Activated naive CD4-positive, alpha-beta T cell treated with anti-CD3 and anti-CD28 coated beads, Interleukin-2, amount 50 U/mL, for 24 hours (primary cell): Measurements from ENCODE around the gene TRIM44.
"Not testable (repeated sequence)": the region's sequence is repeated elsewhere in the genome, so short reads cannot be mapped to it uniquely, and the experiment has no call there.

Experiments used
- H3K27ac Mint-ChIP-seq: one replicate; pipeline ENCODE4 v1.8.0; 2021; ENCODE audit warnings: mild to moderate bottlenecking, mixed read lengths
- H3K27me3 Mint-ChIP-seq: one replicate; pipeline ENCODE4 v1.8.0; 2021; ENCODE audit warnings: mixed read lengths
- H3K36me3 Mint-ChIP-seq: one replicate; pipeline ENCODE4 v1.8.0; 2021; ENCODE audit warnings: mixed read lengths
- H3K4me1 Mint-ChIP-seq: one replicate; pipeline ENCODE4 v1.8.0; 2021; ENCODE audit warnings: mixed read lengths
- H3K4me3 Mint-ChIP-seq: one replicate; pipeline ENCODE4 v1.8.0; 2021; ENCODE audit warnings: mild to moderate bottlenecking, mixed read lengths
- H3K9me3 Mint-ChIP-seq: one replicate; pipeline ENCODE4 v1.8.0; 2021; ENCODE audit warnings: mixed read lengths

Gene TRIM44

GRCh38 chr11:35715677-35716076 is 53.1 kb downstream of the TRIM44 start:
- H3K4me3 Mint-ChIP-seq, H3K27ac Mint-ChIP-seq: not testable (repeated sequence)
- H3K4me1 Mint-ChIP-seq: peaks cover 74% of the 10 kb centered on the region

DNA sequence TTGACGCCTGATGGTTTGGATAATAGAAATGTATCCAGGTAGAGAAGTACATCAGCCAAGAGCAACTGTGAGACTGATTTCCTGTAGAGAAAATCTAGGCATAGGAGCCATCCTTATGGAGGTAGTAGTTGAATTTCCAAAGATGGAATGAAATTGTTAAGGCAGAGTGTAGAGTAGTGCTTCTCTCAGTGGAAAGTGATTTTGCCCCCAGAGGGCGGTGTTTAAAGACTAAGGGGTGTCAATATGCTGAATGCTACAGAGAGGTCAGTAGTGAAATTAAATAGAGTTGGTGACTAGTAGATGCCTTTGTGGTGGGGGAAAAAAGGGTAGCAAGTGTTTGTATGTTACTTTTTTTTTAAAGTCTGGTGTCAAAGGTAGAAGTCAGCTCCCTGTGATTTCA is 54.5 kb downstream of the TRIM44 start:
- H3K36me3 Mint-ChIP-seq: peaks cover 16% of the 10 kb centered on the region
- no peak overlapping the region for H3K27ac Mint-ChIP-seq
- H3K9me3 Mint-ChIP-seq: no peaks in the 10 kb centered on the region
- H3K4me3 Mint-ChIP-seq: no peak overlapping the region
- H3K4me1 Mint-ChIP-seq: peaks cover 82% of the 10 kb centered on the region
- no peaks in the 10 kb centered on the region for H3K27me3 Mint-ChIP-seq

More at GRCh38 chr11:35715677-35716076, 53.1 kb downstream of the TRIM44 start:
- not testable (repeated sequence) for H3K27me3 Mint-ChIP-seq, H3K9me3 Mint-ChIP-seq
- H3K36me3 Mint-ChIP-seq: peaks cover 16% of the 10 kb centered on the region

- peaks cover 16% of the 10 kb centered on the region for H3K36me3 Mint-ChIP-seq
- H3K9me3 Mint-ChIP-seq: no peaks in the 10 kb centered on the region
- H3K27ac Mint-ChIP-seq: no peak overlapping the region
- H3K4me3 Mint-ChIP-seq: no peak overlapping the region
- no peaks in the 10 kb centered on the region for H3K27me3 Mint-ChIP-seq
- H3K4me1 Mint-ChIP-seq: peaks cover 79% of the 10 kb centered on the region
Observed at GRCh38 chr11:35717520-35717919, 54.9 kb downstream of the TRIM44 start.

- peaks cover 55% of the 10 kb centered on the region for H3K4me1 Mint-ChIP-seq
- H3K36me3 Mint-ChIP-seq: peaks cover 25% of the 10 kb centered on the region
- H3K4me3 Mint-ChIP-seq: no peak overlapping the region
- no peak overlapping the region for H3K27ac Mint-ChIP-seq
- peaks cover 6% of the 10 kb centered on the region for H3K9me3 Mint-ChIP-seq
- no peaks in the 10 kb centered on the region for H3K27me3 Mint-ChIP-seq
Observed at GRCh38 chr11:35721651-35722282, 59.2 kb downstream of the TRIM44 start.

GRCh38 chr11:35722641-35723040 is 60.1 kb downstream of the TRIM44 start:
- Mint-ChIP-seq H3K9me3 (peaks cover 6% of the 10 kb centered on the region), H3K27ac (no peak overlapping the region), H3K4me1 (peaks cover 47% of the 10 kb centered on the region)

DNA sequence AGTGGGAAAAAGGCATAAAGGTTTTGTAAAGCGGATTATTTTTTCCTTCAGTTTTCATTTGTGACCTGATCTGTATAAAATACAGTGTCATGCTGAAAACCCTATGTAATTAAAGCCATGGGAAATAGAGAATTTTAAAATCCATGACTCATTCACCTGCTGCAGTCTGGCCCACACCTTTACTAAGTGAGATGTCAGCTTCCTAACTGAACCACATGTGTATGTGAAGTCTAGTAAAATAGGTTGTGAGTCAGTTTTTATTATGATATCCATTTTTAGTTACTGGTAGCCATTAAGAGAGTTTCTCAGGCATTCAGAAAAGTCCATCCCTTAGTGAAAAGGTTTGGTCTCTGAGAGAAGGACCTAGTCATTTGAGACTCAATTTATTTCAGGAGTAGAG is 60.9 kb downstream of the TRIM44 start:
- H3K4me1 Mint-ChIP-seq: peaks cover 42% of the 10 kb centered on the region
- peak overlapping the region; percentile 46 for H3K27ac Mint-ChIP-seq
- peaks cover 6% of the 10 kb centered on the region for H3K9me3 Mint-ChIP-seq
- H3K4me3 Mint-ChIP-seq: no peak overlapping the region
- H3K27me3 Mint-ChIP-seq: no peaks in the 10 kb centered on the region
- peaks cover 34% of the 10 kb centered on the region for H3K36me3 Mint-ChIP-seq

More at GRCh38 chr11:35722641-35723040, 60.1 kb downstream of the TRIM44 start:
- Mint-ChIP-seq H3K4me3 (no peak overlapping the region), H3K36me3 (peaks cover 31% of the 10 kb centered on the region), H3K27me3 (no peaks in the 10 kb centered on the region)

DNA sequence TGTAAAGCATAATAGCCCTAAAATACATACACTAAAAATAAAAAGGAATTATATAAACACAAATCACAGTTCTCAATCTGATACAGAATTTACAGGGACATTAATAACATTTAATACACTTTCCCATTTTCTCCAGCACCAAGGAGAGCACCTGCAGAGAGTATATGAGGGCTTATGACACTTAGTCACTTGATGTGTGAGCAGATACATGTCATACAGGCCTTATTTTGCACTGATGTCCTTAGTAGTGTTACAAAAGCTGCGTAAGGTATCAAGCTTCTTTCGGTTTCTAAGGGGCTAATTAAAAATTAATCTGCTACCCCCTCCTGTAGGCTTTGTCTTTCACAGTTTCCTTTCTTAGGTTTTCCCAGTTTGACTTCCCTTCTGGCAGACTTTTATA is 61.3 kb downstream of the TRIM44 start:
- H3K27me3 Mint-ChIP-seq: no peaks in the 10 kb centered on the region
- H3K9me3 Mint-ChIP-seq: peaks cover 6% of the 10 kb centered on the region
- H3K4me1 Mint-ChIP-seq: peaks cover 38% of the 10 kb centered on the region
- H3K4me3 Mint-ChIP-seq: no peak overlapping the region
- H3K27ac Mint-ChIP-seq: no peak overlapping the region
- peaks cover 37% of the 10 kb centered on the region for H3K36me3 Mint-ChIP-seq

DNA sequence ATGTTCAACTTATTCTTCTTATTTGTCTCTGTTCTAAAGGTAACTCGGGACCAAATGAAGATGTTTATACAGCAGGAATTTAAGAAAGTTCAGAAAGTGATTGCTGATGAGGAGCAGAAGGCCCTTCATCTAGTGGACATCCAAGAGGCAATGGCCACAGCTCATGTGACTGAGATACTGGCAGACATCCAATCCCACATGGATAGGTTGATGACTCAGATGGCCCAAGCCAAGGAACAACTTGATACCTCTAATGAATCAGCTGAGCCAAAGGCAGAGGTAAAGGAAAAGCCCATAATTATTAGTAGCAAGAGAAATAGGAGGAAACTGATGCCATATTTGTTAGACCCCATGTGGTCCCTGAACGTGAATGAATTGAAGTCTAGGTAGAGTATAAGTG is 63.3 kb downstream of the TRIM44 start:
- Mint-ChIP-seq H3K4me3 (no peak overlapping the region), H3K36me3 (peaks cover 52% of the 10 kb centered on the region), H3K9me3 (peaks cover 6% of the 10 kb centered on the region), H3K27me3 (no peaks in the 10 kb centered on the region), H3K27ac (no peak overlapping the region), H3K4me1 (peaks cover 23% of the 10 kb centered on the region)

GRCh38 chr11:35727140-35727539 is 64.6 kb downstream of the TRIM44 start:
- H3K4me1 Mint-ChIP-seq: peaks cover 13% of the 10 kb centered on the region
- peaks cover 52% of the 10 kb centered on the region for H3K36me3 Mint-ChIP-seq
- no peak overlapping the region for H3K27ac Mint-ChIP-seq
- no peak overlapping the region for H3K4me3 Mint-ChIP-seq
- no peaks in the 10 kb centered on the region for H3K27me3 Mint-ChIP-seq
- H3K9me3 Mint-ChIP-seq: peaks cover 6% of the 10 kb centered on the region

DNA sequence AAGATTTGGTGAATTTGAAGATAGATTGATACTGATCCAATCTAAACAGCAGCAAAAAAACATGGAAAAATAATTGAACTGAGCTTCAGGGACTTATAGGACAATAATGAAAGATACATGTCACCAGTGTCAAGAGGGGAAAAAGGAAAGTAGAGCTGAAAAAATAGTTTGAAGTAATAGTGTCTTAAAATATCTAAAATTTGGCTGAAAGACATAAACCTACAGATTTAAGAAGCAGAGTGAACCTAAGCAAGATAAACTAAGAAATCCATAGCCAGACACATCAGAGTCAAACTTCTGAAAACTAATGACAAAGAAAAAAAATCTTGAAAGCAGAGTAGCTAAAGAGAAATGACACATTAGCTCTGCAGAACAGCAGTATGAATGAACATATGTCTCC is 67.7 kb downstream of the TRIM44 start:
- Mint-ChIP-seq H3K36me3 (peaks cover 56% of the 10 kb centered on the region), H3K27ac (no peak overlapping the region), H3K27me3 (no peaks in the 10 kb centered on the region), H3K4me1 (peaks cover 23% of the 10 kb centered on the region), H3K4me3 (no peak overlapping the region), H3K9me3 (peaks cover 11% of the 10 kb centered on the region)

GRCh38 chr11:35734669-35735410 is 72.3 kb downstream of the TRIM44 start:
- H3K27me3 Mint-ChIP-seq: no peaks in the 10 kb centered on the region
- peaks cover 46% of the 10 kb centered on the region for H3K36me3 Mint-ChIP-seq
- H3K27ac Mint-ChIP-seq: no peak overlapping the region
- H3K9me3 Mint-ChIP-seq: peaks cover 5% of the 10 kb centered on the region
- H3K4me3 Mint-ChIP-seq: no peak overlapping the region
- peaks cover 55% of the 10 kb centered on the region for H3K4me1 Mint-ChIP-seq

GRCh38 chr11:35735411-35735810 is 72.8 kb downstream of the TRIM44 start:
- Mint-ChIP-seq H3K27ac (no peak overlapping the region), H3K27me3 (no peaks in the 10 kb centered on the region), H3K9me3 (peaks cover 5% of the 10 kb centered on the region), H3K4me1 (peaks cover 60% of the 10 kb centered on the region), H3K4me3 (no peak overlapping the region), H3K36me3 (peaks cover 42% of the 10 kb centered on the region)

DNA sequence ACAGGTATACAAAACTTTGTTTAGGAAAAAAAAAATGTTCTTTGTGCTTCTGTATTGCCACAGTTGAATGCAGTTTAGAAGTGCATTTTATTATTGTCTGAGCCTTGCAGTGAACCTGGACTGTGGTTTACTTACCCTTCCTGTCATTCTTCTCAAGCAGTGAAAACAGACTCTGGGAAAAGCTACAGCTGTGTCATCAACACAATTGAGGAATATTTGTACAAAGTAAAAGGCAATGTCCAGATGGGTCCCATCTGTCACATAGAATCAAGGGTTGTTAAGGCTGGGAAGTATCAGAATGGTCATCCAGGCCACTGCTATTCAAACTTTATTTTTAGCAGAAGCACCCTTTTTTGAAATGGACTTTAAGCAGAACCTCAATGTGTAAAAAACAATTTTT is 73.3 kb downstream of the TRIM44 start:
- no peaks in the 10 kb centered on the region for H3K27me3 Mint-ChIP-seq
- H3K27ac Mint-ChIP-seq: no peak overlapping the region
- H3K36me3 Mint-ChIP-seq: peaks cover 42% of the 10 kb centered on the region
- H3K4me3 Mint-ChIP-seq: no peak overlapping the region
- peaks cover 65% of the 10 kb centered on the region for H3K4me1 Mint-ChIP-seq
- peaks cover 5% of the 10 kb centered on the region for H3K9me3 Mint-ChIP-seq

GRCh38 chr11:35736952-35737351 is 74.4 kb downstream of the TRIM44 start:
- Mint-ChIP-seq H3K27ac (peak overlapping the region; percentile 6), H3K4me1 (peaks cover 71% of the 10 kb centered on the region), H3K4me3 (no peak overlapping the region), H3K36me3 (peaks cover 40% of the 10 kb centered on the region), H3K9me3 (peaks cover 5% of the 10 kb centered on the region), H3K27me3 (no peaks in the 10 kb centered on the region)

DNA sequence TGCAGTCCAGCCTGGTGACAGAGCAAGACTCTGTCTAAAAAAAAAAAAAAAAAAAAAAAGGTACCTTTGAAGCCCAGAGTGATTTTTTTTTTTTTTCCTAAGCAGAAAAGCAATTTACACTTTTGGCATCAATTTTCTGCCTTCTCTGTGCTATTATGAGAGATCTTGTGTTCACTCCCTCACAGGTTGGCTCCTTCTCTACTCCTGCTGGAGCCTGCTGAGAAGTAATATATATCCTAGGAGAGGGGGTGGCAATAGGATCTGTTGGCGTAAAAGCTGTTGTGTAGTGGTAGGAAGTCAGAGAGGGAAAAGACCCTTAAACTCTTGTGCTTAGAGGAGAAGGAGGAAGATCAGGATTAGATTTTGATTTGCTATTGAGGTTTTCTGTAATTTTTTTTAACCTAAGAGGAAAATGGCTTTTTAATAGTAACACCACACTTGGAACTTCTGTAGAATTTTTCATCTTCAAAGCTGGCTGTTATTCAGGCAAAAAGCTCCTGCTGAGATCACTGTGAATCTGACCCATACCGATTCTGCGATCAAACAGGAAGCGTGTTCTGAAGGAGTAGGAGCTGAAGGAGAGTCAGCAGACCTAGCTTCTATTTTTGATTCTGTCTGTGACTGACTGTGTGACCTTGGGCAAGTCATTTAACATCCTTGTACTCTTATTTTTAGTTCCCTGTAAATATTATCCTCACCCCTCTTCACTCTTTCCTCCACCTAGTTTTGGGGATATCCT is 77.7 kb downstream of the TRIM44 start:
- peaks cover 54% of the 10 kb centered on the region for H3K4me1 Mint-ChIP-seq
- H3K4me3 Mint-ChIP-seq: no peak overlapping the region
- H3K36me3 Mint-ChIP-seq: peaks cover 39% of the 10 kb centered on the region
- peak overlapping the region; percentile 57 for H3K27ac Mint-ChIP-seq
- no peaks in the 10 kb centered on the region for H3K27me3 Mint-ChIP-seq
- no peaks in the 10 kb centered on the region for H3K9me3 Mint-ChIP-seq
